NCI-H748 (cell line): ENCODE data around the gene CLPSL1.

Experiments used
- DNase-seq: peaks from one replicate; lab custom pipeline; 2025; ENCODE audit not compliant: unreplicated experiment; lab: John Stamatoyannopoulos, UW

The CLPSL1 gene

GRCh38 chr6:35757456-35758123, 23.2 kb upstream of the CLPSL1 start:
- DNase-seq, result peak; percentile 20

- no peak for DNase-seq
These were observed 21.4 kb upstream of the CLPSL1 start for GRCh38 chr6:35759426-35759825.

GRCh38 chr6:35765739-35766138, 15.1 kb upstream of the CLPSL1 start:
- DNase-seq, result no peak

GRCh38 chr6:35769211-35769610, 11.6 kb upstream of the CLPSL1 start:
- no peak for DNase-seq

GRCh38 chr6:35771343-35771627, 9.5 kb upstream of the CLPSL1 start:
- DNase-seq, result no peak

- no peak for DNase-seq
These were observed 6.6 kb upstream of the CLPSL1 start for GRCh38 chr6:35774116-35774794.

- DNase-seq, result no peak
These were observed 5.8 kb upstream of the CLPSL1 start for GRCh38 chr6:35775031-35775430.

- peak; percentile 77 for DNase-seq
These were observed 4.2 kb upstream of the CLPSL1 start, which contains the start of gene CLPSL2 for GRCh38 chr6:35776364-35777215. CLPSL2 (plus strand) TSS chr6:35776598; CDS start chr6:35776619, 21 bp downstream.

GRCh38 chr6:35777356-35778102, 3.3 kb upstream of the CLPSL1 start:
- DNase-seq, result no peak

GRCh38 chr6:35778437-35778836, 2.4 kb upstream of the CLPSL1 start:
- no peak for DNase-seq

- no peak for DNase-seq
These were observed 471 bp downstream of the CLPSL1 start for GRCh38 chr6:35781290-35781689.

GRCh38 chr6:35782424-35782823, 1.6 kb downstream of the CLPSL1 start:
- peak; percentile 33 for DNase-seq

- no peak for DNase-seq
These were observed 3.4 kb downstream of the CLPSL1 start for GRCh38 chr6:35784200-35784599.

- DNase-seq, result no peak
These were observed 5.5 kb downstream of the CLPSL1 start for GRCh38 chr6:35786272-35786671.

- no peak for DNase-seq
These were observed 6.0 kb downstream of the CLPSL1 start for GRCh38 chr6:35786810-35787209.

- DNase-seq, result no peak
These were observed 6.7 kb downstream of the CLPSL1 start for GRCh38 chr6:35787266-35788218.

GRCh38 chr6:35788423-35788982, 7.7 kb downstream of the CLPSL1 start:
- DNase-seq, result no peak

- no peak for DNase-seq
These were observed 9.9 kb downstream of the CLPSL1 start for GRCh38 chr6:35790683-35791082.

GRCh38 chr6:35794536-35795452, 14.0 kb downstream of the CLPSL1 start:
- no peak for DNase-seq
